Measurements from ENCODE around the gene NOVA2.

GRCh38 chr19:45918721-45919120 is 54.9 kb downstream of the NOVA2 start:
- TF ChIP-seq POLR2A (IDR thresholded peaks at IDR 0.05; ENCODE audit: low read depth) (no peak), POLR2AphosphoS5 (IDR thresholded peaks at IDR 0.05) (no peak), CTCF (IDR thresholded peaks at IDR 0.05) (no peak)

Measured in esophagus muscularis mucosa (tissue), 3 donors.